ENCODE results near the gene TBL3. TPM values are rescaled to one million over a fixed set of nuclear protein-coding genes. Genes with fewer than 3 reads are reported as not detected.

The TBL3 gene
- total RNA-seq, 1 experiment from 2014 or later = 27.9 TPM

DNA sequence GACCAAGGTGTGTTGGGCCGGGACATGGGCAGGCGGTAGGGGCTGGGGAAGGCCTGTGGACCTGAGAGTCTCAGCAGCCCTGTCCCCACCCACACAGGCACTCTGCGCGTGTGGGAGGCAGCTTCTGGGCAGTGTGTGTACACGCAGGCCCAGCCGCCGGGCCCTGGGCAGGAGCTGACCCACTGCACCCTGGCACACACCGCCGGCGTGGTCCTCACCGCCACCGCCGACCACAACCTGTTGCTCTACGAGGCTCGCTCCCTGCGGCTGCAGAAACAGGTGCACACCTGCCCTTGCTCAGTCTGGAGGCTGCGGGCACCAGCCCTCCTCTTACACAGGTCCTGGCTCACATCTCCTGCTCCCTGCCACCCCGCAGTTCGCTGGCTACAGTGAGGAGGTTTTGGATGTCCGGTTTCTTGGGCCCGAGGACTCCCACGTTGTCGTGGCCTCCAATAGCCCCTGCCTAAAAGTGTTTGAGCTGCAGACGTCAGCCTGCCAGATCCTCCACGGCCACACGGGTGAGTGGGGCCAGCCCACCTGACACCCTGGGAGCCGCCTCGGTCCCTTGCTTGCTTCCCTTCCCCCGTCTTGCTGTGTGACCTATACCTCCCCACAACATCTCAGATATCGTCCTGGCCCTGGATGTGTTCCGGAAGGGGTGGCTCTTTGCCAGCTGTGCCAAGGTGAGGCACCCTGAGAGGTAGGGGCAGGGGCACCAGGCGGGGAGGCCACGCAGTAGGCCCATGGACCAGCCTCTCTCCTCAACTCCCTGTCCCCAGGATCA is 3.8 kb downstream of the TBL3 start:
- in situ Hi-C loops (cut with HindIII; ENCODE audit: low pct_unique_long_range_greater_than_20kb, low sequenced_read_pairs) = no loop called here
- DNase-seq (ENCODE audit: low read depth, low spot score) = no peak

DNA sequence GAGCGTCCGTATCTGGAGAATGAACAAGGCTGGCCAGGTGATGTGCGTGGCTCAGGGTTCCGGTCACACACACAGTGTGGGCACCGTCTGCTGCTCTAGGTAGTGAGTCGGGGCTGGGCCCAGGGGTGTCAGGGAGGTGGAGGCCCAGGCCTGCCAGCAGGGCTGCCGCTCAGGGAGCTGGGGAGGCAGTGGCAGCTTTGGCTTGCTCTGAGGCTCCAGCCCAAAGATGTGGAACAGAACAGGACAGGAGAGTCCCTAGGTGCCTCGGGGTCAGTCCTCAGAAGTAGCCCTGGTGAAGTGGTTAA is 4.3 kb downstream of the TBL3 start:
- in situ Hi-C loops (cut with HindIII; ENCODE audit: low pct_unique_long_range_greater_than_20kb, low sequenced_read_pairs) = no loop called here
- DNase-seq (ENCODE audit: low read depth, low spot score) = no peak

DNA sequence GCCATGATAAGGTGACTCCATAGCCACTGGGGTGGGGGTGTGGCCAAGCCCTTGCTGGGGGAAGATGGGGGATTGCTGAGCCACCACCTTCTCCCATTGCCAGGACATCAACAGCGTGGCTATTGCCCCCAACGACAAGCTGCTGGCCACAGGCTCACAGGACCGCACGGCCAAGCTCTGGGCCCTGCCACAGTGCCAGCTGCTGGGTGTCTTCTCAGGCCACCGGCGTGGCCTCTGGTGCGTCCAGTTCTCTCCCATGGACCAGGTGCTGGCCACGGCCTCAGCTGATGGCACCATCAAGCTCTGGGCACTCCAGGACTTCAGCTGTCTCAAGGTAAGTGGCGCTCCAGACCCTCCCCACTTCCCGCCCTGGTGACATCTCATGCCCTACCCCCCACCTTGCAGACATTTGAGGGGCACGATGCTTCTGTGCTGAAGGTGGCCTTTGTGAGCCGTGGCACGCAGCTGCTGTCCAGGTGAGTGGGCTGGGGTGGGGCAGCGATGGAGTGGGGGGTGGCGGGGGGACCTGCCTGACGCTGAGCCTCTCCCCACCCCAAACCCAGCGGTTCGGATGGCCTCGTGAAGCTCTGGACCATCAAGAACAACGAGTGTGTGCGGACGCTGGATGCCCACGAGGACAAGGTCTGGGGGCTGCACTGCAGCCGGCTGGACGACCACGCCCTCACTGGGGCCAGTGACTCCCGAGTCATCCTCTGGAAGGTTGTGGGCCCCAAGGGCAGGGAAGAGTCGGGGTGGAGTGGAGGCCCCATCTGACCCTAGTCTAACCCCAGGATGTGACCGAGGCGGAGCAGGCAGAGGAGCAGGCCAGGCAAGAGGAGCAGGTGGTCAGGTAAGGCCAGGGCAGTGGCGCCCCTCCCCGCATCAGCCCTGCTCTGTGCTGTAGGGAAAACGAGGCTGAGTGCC is 5.4 kb downstream of the TBL3 start:
- in situ Hi-C loops (cut with HindIII; ENCODE audit: low pct_unique_long_range_greater_than_20kb, low sequenced_read_pairs) = no loop called here

DNA sequence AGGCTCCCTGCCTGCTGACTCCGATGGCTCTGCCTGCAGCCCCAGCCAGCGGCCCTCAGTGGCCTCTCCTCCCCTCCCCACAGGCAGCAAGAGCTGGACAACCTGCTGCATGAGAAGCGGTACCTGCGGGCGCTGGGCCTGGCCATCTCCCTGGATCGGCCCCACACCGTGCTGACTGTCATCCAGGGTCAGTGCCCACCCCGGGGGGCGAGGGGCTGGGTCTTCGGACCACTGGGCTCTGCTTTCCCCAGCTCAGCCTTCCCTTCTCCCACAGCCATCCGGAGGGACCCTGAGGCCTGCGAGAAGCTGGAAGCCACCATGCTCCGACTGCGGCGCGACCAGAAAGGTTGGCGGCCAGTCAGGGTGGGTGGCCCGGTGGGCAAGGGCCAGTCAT is 6.0 kb downstream of the TBL3 start:
- in situ Hi-C loops (cut with HindIII; ENCODE audit: low pct_unique_long_range_greater_than_20kb, low sequenced_read_pairs) = no loop called here
- DNase-seq (ENCODE audit: low read depth, low spot score) = no peak

More for the DNA sequence above, 5.4 kb downstream of the TBL3 start:
- DNase-seq (ENCODE audit: low read depth, low spot score) = no peak

DNA sequence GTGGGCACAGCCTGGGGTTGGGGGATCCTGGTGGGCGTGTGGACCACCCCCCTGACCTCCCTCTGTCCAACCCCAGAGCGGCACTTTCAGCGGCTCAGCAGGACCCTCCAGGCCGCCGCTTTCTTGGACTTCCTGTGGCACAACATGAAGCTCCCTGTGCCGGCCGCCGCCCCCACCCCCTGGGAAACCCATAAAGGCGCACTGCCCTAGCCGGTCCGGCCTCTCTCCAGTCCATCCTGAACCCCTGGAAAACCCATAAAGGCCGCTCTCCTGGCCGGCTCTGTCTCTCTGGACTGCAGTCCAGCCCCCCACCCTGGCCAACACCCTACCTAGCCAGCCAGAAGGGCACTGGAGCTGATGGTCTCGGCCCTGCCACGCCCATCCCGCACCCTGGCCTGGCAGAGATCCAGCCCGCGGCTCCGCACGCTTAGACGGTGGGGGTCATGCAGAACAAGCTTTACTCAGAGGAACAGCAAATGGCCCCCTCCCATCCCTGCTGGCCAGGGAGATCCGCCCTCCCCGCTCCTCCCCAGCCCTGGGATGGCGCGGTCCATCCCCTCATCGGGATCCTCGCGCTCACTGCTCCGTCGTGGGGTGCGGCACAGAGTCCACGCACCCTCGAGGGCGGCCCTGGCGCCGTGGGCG is 6.7 kb downstream of the TBL3 start:
- in situ Hi-C loops (cut with HindIII; ENCODE audit: low pct_unique_long_range_greater_than_20kb, low sequenced_read_pairs) = no loop called here
- no peak for DNase-seq (ENCODE audit: low read depth, low spot score)

DNA sequence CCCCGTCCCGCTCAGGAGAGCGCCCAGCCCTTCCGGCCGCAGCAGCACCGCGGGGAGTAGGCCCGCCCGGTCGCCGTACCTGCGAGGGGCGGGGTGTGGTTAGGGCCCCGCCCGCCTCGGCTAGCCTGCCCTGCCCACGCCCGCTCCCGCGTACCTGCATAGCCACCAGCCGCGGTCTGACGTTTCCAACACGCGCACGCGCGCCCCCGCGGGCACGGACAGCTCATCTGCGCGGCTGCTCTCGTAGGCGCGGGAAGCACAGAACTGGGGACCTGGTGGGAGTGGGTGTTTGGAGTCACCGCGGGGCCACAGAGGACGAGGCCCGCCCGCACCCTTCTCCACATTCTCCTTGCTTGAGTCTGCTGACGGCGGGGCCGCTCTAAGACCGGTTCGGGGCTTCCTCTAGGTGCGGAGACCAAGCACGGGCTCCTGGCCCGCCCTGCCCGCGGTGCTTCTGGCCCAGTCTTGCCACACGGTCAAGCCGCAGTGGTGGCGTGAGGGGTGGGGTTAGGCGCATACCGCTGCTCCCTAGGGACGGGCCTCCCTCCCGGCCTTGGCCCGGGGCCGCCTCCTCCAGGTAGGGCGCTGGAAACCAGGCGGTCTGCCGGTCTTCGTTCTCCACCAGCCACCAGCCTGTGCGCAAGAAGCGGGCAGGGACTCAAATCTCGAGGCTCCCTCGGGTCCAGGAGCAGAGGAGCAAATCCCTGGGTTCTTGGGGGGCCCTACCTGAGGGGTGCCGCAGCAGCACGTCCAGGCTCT is 7.6 kb downstream of the TBL3 start:
- no peak for DNase-seq (ENCODE audit: low read depth, low spot score)
- in situ Hi-C loops (cut with HindIII; ENCODE audit: low pct_unique_long_range_greater_than_20kb, low sequenced_read_pairs) = no loop called here

DNA sequence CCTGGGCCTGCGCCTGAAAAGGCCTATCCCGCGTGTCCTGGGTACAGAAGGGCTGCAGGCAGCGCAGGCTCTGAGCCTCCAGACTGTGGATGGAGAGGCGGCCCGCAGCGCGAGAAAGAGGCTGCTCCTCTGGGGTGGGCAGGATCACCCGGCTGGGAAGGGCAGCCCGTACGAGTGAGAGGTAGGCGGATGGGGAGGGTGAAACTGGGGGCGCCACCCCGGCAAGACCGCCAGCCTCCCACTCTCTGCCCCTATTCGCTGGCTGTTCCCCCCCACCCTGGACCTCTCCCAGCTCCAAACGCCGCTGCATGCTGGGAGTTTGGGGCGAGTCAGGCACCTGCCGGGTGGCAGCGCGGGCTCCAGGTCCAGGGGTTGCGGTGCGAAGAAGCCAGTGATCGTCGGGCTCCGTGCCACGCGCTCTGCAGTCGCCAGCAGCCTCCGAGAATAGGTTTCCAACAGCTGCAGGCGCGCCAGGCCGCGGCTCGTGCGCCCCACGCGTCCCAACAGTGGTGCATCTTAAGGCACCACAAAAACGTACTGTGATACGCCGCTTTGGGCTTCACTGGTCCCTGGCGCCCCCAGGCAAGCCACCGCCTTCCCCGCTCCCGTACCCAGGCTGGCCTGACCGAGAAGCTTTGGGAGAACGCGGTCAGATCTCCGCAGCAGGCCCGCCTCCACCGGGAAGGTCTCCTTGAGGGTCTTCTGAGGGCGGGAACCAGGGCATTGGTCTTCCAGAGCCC is 8.3 kb downstream of the TBL3 start:
- no peak for DNase-seq (ENCODE audit: low read depth, low spot score)
- in situ Hi-C loops (cut with HindIII; ENCODE audit: low pct_unique_long_range_greater_than_20kb, low sequenced_read_pairs) = no loop called here

DNA sequence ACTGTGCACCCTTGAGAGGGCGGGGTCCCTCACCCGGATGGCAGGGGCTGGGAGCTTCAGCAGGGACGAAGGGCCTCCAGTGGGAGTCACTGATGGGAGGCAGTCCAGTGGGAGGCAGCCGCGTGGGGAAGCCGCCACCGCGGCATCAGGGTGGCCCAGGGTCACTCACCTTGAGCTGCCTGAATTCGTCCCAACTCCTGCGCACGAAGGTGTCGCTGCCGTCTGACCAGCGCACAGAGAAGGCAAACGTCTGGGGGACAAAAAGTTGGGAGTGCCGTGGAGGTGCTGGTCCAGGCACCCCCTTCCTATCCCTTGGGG is 8.9 kb downstream of the TBL3 start:
- DNase-seq (ENCODE audit: low read depth, low spot score) = no peak
- in situ Hi-C loops (cut with HindIII; ENCODE audit: low pct_unique_long_range_greater_than_20kb, low sequenced_read_pairs) = no loop called here

DNA sequence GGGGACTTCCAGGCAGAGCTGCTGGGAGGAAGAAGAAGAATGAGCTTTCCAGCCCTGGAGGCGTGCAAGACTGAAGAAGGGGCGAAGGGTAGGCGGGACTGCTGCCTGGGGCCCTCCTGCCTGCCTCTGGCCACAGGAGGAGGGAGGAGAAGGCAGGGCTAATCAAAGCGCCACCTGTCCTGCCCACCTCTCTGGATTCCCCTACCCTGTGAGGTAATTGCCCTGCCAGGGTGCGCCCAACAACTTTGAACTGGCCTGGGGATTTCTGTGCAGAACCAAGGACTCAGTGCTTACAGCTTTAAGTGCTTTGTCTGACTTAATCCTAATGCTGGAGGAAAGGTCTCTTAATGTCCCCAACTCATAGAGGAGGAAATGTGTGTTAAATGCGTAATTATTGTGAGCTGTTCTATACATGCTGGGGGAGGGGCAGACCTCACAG is 9.6 kb downstream of the TBL3 start, which contains the start of gene NOXO1:
Gene NOXO1 (minus strand): TSS at position 72 of the 439 bp plus-strand sequence. CDS start 290 bp downstream, outside the sequence.
- in situ Hi-C loops (cut with HindIII; ENCODE audit: low pct_unique_long_range_greater_than_20kb, low sequenced_read_pairs) = no loop called here
- DNase-seq (ENCODE audit: low read depth, low spot score) = no peak

DNA sequence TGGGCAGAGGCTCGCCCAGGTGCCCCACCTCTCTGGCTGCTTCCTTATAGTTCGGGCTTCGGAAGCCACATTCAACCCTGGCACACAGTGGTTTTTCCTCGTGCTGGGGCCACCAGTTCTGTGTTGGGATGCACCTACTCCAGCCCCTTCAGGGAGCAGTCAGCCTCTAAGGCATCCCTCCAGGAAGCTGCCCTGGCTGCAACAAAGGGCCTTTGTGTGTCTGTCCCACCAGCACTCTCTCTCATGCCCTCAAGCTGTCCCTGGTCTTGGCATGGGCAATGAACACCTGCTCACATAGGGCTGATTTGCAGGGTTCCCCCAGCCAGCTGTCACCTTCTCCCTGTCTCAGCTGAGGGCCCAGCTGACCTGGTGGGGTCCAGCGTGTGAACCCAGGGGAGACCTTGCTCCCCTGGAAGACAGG is 10.2 kb downstream of the TBL3 start:
- DNase-seq (ENCODE audit: low read depth, low spot score) = peak; percentile 71
- in situ Hi-C loops (cut with HindIII; ENCODE audit: low pct_unique_long_range_greater_than_20kb, low sequenced_read_pairs) = no loop called here

DNA sequence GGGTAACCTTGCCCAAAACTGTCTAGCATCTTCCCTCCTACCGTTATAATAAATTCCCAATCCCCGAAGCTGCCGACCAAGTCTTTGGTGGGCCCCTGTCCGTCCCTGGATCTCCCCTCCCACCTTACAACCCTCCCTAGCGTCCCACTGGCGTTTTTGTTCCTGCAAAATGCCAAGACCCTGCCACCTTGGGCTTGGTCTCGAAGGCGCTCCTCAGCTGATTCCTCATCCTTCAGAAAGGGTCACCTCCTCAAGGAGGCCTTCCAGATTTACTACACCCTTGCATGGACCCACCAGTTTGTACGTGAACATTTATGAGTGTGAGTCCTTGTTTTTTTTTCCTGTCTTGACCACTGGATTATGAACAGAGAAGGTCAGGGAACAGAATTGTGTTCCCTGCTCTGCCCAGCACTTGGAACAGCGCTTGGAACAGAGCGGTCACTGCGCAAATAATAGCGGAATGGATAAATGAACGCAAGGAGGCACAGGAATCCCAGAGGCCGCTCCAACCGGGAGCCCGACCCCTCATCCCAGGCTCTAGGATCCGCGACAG is 11.2 kb downstream of the TBL3 start:
- in situ Hi-C loops (cut with HindIII; ENCODE audit: low pct_unique_long_range_greater_than_20kb, low sequenced_read_pairs) = no loop called here
- DNase-seq (ENCODE audit: low read depth, low spot score) = no peak

DNA sequence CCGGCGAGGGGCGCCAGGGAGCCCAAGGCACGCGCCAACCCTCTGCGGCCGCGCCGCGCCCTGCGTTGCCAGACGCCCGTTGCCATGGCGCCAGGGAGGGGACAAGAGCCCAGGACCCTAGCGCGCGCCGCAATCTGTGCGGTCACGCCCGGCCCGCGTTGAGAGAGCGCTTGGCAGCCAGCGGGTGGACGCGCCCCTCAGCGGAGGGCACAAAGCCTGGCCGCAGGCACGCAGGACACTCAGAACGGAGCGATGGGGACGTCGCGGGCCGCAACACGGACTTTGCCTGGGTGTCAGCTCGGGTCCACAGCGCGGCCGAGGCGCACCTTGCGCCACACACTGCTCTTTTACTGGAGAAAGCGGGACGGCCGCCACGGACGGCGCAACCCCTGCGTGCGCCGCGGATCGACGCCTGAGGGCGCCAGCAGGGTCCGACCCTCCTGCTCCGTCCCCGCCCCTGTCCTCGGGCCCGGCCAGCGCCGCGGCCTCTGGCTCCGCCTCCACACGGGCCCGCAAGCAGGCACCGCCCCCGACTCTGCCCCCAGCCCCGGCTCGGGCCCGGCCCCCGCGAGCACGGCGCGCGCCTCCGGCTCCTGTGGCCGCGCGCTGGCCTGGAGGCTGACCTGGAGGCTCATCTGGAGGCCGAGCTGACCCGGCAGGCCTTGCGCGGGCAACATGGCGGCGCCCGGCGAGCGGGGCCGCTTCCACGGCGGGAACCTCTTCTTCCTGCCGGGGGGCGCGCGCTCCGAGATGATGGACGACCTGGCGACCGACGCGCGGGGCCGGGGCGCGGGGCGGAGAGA is 11.9 kb downstream of the TBL3 start, which contains the start of gene GFER:
Gene GFER (plus strand): TSS at position 650 of the 803 bp plus-strand sequence. CDS start 26 bp downstream, at position 676.
- in situ Hi-C loops (cut with HindIII; ENCODE audit: low pct_unique_long_range_greater_than_20kb, low sequenced_read_pairs) = no loop called here

DNA sequence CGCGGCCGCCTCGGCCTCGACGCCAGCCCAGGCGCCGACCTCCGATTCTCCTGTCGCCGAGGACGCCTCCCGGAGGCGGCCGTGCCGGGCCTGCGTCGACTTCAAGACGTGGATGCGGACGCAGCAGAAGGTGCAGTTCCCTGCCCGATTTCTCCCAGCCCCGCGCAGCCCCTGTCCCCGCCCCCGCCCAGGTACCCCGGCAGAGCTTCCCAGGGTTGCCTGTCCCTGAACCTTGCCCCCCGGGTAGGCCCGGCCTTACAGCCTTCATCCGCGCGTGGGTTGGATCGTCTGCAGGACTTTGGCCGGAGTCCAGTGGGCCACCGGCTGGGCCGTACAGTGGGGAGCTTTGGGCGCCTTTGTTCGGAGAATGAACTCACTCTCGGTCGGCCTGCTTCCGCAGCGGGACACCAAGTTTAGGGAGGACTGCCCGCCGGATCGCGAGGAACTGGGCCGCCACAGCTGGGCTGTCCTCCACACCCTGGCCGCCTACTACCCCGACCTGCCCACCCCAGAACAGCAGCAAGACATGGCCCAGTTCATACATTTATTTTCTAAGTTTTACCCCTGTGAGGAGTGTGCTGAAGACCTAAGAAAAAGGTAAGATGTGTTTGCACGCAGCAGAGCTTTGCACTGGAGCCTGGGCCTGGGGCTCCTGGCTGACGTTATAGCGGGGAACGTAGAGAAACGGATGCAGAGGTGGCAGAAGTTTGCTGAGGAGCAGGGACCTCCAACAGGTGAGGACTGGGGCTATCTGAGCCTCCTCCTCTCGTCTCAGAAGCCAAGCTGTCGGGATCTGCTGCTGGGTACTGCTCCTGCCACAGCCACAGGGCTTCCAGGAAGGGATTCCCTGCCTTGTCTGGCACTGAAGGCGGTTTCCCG is 12.7 kb downstream of the TBL3 start:
- DNase-seq (ENCODE audit: low read depth, low spot score) = no peak

More for the DNA sequence above, 11.9 kb downstream of the TBL3 start, which contains the start of gene GFER:
- peak; percentile 87 for DNase-seq (ENCODE audit: low read depth, low spot score)

DNA sequence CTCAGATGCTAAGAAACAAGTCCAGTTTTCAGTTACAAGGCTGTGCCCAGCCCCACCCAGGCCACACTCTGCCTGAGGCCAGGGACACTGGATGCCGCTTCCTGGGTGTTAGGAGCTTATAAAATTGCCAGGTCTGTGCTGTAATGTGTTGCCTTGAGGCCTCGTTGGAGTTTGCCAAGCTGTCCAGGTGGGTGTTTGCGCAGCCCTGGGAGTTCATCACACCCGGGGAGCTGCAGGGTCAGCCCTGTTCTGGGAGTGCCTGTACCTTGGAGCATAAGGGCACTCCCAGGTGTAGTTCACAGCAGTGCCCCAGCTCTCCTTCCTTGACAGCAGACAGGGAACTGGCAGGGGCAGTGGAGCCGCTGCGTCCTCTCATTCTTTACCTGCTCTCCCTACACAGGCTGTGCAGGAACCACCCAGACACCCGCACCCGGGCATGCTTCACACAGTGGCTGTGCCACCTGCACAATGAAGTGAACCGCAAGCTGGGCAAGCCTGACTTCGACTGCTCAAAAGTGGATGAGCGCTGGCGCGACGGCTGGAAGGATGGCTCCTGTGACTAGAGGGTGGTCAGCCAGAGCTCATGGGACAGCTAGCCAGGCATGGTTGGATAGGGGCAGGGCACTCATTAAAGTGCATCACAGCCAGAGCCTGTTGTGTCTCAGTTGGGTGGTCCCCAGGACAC is 13.8 kb downstream of the TBL3 start:
- no peak for DNase-seq (ENCODE audit: low read depth, low spot score)
- in situ Hi-C loops (cut with HindIII; ENCODE audit: low pct_unique_long_range_greater_than_20kb, low sequenced_read_pairs) = no loop called here

More for the DNA sequence above, 12.7 kb downstream of the TBL3 start:
- in situ Hi-C loops (cut with HindIII; ENCODE audit: low pct_unique_long_range_greater_than_20kb, low sequenced_read_pairs) = no loop called here

All from SK-MEL-5 (cell line).